Measurements from ENCODE around the gene PCDHGA8. TPM values are rescaled to one million over a fixed set of nuclear protein-coding genes. Genes with fewer than 3 reads are reported as not detected.

The PCDHGA8 gene
- total RNA-seq, 1 experiment from 2014 or later = 0.02 TPM

DNA sequence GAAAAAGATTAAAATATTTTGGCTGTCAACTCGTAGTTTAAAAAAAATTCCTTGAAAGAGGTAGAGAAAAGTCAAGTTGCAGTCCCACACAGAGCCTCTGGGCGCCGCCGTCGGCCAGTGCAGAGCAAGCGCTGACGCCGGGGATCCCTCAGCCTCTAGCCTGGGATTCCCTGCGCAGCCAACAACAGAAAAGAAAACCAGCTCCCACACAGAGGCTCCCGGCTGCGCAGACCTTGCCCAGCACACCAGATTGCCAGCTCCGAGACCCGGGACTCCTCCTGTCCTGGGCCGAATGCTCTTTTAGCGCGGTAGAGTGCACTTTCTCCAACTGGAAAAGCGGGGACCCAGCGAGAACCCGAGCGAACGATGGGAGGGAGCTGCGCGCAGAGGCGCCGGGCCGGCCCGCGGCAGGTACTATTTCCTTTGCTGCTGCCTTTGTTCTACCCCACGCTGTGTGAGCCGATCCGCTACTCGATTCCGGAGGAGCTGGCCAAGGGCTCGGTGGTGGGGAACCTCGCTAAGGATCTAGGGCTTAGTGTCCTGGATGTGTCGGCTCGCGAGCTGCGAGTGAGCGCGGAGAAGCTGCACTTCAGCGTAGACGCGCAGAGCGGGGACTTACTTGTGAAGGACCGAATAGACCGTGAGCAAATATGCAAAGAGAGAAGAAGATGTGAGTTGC lies 25.2 kb downstream of the PCDHGA8 start, which contains the start of gene PCDHGB7:
TSS of gene PCDHGB7 (plus strand) at position 184 of the 679 bp plus-strand sequence. CDS start at position 367, 183 bp downstream.

GRCh38 chr5:141420855-141421488 lies 28.5 kb downstream of the PCDHGA8 start, which contains the start of gene PCDHGA11:
TSS of gene PCDHGA11 (plus strand) at chr5:141421051. CDS start at chr5:141421228, 177 bp downstream.

GRCh38 chr5:141430332-141431113 lies 38.1 kb downstream of the PCDHGA8 start, which contains the start of gene PCDHGA12:
TSS of gene PCDHGA12 (plus strand) at chr5:141430507. CDS start at chr5:141430760, 253 bp downstream.

Other genes starting within 250 kb of the PCDHGA8 start
- 0.85 to 1.3 TPM (median 1.1 TPM) in 5 replicates for gene PCDHB6, start 242.6 kb upstream of the PCDHGA8 start, total RNA-seq (2022; extraction: Qiagen RNA extraction; ENCODE audit: low read depth)
- not detected in 5 replicates for gene PCDHB7, start 220.0 kb upstream of the PCDHGA8 start, total RNA-seq (2022; extraction: Qiagen RNA extraction; ENCODE audit: low read depth)
- 0.24 to 0.35 TPM (median 0.29 TPM) in 5 replicates for gene PCDHB8, start 214.8 kb upstream of the PCDHGA8 start, total RNA-seq (2022; extraction: Qiagen RNA extraction; ENCODE audit: low read depth)
- 0.04 to 0.19 TPM (median 0.06 TPM) in 5 replicates for gene PCDHB16, start 210.2 kb upstream of the PCDHGA8 start, total RNA-seq (2022; extraction: Qiagen RNA extraction; ENCODE audit: low read depth)
- 0.05 to 0.12 TPM in 2 of 5 replicates, not detected in the others for gene PCDHB9, start 205.5 kb upstream of the PCDHGA8 start, total RNA-seq (2022; extraction: Qiagen RNA extraction; ENCODE audit: low read depth)
- gene PCDHB10, start 200.3 kb upstream of the PCDHGA8 start, total RNA-seq (2022; extraction: Qiagen RNA extraction; ENCODE audit: low read depth) = 0.04 to 0.06 TPM (median 0.05 TPM) in 3 of 5 replicates, not detected in the others
- gene PCDHB11, start 193.0 kb upstream of the PCDHGA8 start, total RNA-seq (2022; extraction: Qiagen RNA extraction; ENCODE audit: low read depth) = 0.07 to 0.12 TPM (median 0.11 TPM) in 3 of 5 replicates, not detected in the others
- gene PCDHB12, start 183.9 kb upstream of the PCDHGA8 start, total RNA-seq (2022; extraction: Qiagen RNA extraction; ENCODE audit: low read depth) = 0.02 TPM in 1 of 5 replicates, not detected in the others
- 0.05 to 0.09 TPM (median 0.06 TPM) in 5 replicates for gene PCDHB13, start 178.7 kb upstream of the PCDHGA8 start, total RNA-seq (2022; extraction: Qiagen RNA extraction; ENCODE audit: low read depth)
- 0.05 to 0.15 TPM (median 0.08 TPM) in 5 replicates for gene PCDHB14, start 169.3 kb upstream of the PCDHGA8 start, total RNA-seq (2022; extraction: Qiagen RNA extraction; ENCODE audit: low read depth)
- gene PCDHB15, start 147.2 kb upstream of the PCDHGA8 start, total RNA-seq (2022; extraction: Qiagen RNA extraction; ENCODE audit: low read depth) = 0.05 to 0.06 TPM in 2 of 5 replicates, not detected in the others
- not detected in 5 replicates for gene SLC25A2, start 88.6 kb upstream of the PCDHGA8 start, total RNA-seq (2022; extraction: Qiagen RNA extraction; ENCODE audit: low read depth)
- gene TAF7, start 71.8 kb upstream of the PCDHGA8 start, total RNA-seq (2022; extraction: Qiagen RNA extraction; ENCODE audit: low read depth) = 67.8 to 84.2 TPM (median 73.3 TPM) in 5 replicates
- gene PCDHGA1, start 62.1 kb upstream of the PCDHGA8 start, total RNA-seq (2022; extraction: Qiagen RNA extraction; ENCODE audit: low read depth) = 0.37 to 0.48 TPM (median 0.40 TPM) in 5 replicates
- 0.66 to 0.87 TPM (median 0.76 TPM) in 5 replicates for gene PCDHGA2, start 53.9 kb upstream of the PCDHGA8 start, total RNA-seq (2022; extraction: Qiagen RNA extraction; ENCODE audit: low read depth)
- 0.02 to 0.04 TPM (median 0.03 TPM) in 3 of 5 replicates, not detected in the others for gene PCDHGA3, start 48.8 kb upstream of the PCDHGA8 start, total RNA-seq (2022; extraction: Qiagen RNA extraction; ENCODE audit: low read depth)
- gene PCDHGB1, start 42.5 kb upstream of the PCDHGA8 start, total RNA-seq (2022; extraction: Qiagen RNA extraction; ENCODE audit: low read depth) = 1.6 to 2.1 TPM (median 1.8 TPM) in 5 replicates
- gene PCDHGA4, start 37.6 kb upstream of the PCDHGA8 start, total RNA-seq (2022; extraction: Qiagen RNA extraction; ENCODE audit: low read depth) = 0.09 to 0.17 TPM (median 0.14 TPM) in 5 replicates
- 0.09 to 0.20 TPM (median 0.14 TPM) in 4 of 5 replicates, not detected in the other for gene PCDHGB2, start 32.6 kb upstream of the PCDHGA8 start, total RNA-seq (2022; extraction: Qiagen RNA extraction; ENCODE audit: low read depth)
- gene PCDHGA5, start 28.5 kb upstream of the PCDHGA8 start, total RNA-seq (2022; extraction: Qiagen RNA extraction; ENCODE audit: low read depth) = 0.07 to 0.22 TPM (median 0.18 TPM) in 5 replicates
- gene PCDHGB3, start 22.4 kb upstream of the PCDHGA8 start, total RNA-seq (2022; extraction: Qiagen RNA extraction; ENCODE audit: low read depth) = 0.19 to 0.37 TPM (median 0.31 TPM) in 5 replicates
- 0.19 to 0.39 TPM (median 0.26 TPM) in 5 replicates for gene PCDHGA6, start 18.7 kb upstream of the PCDHGA8 start, total RNA-seq (2022; extraction: Qiagen RNA extraction; ENCODE audit: low read depth)
- gene PCDHGA7, start 9.9 kb upstream of the PCDHGA8 start, total RNA-seq (2022; extraction: Qiagen RNA extraction; ENCODE audit: low read depth) = 0.84 to 1.3 TPM (median 1.1 TPM) in 5 replicates
- gene PCDHGB4, start 4.9 kb upstream of the PCDHGA8 start, total RNA-seq (2022; extraction: Qiagen RNA extraction; ENCODE audit: low read depth) = 0.77 to 1.0 TPM (median 0.88 TPM) in 5 replicates
- 2.3 to 2.7 TPM (median 2.6 TPM) in 5 replicates for gene PCDHGB5, start 5.3 kb downstream of the PCDHGA8 start, total RNA-seq (2022; extraction: Qiagen RNA extraction; ENCODE audit: low read depth)
- 0.04 to 0.09 TPM (median 0.06 TPM) in 4 of 5 replicates, not detected in the other for gene PCDHGA9, start 10.1 kb downstream of the PCDHGA8 start, total RNA-seq (2022; extraction: Qiagen RNA extraction; ENCODE audit: low read depth)
- 0.09 to 0.23 TPM (median 0.13 TPM) in 5 replicates for gene PCDHGB6, start 15.4 kb downstream of the PCDHGA8 start, total RNA-seq (2022; extraction: Qiagen RNA extraction; ENCODE audit: low read depth)
- gene PCDHGA10, start 20.4 kb downstream of the PCDHGA8 start, total RNA-seq (2022; extraction: Qiagen RNA extraction; ENCODE audit: low read depth) = 0.03 TPM in 1 of 5 replicates, not detected in the others
- gene PCDHGB7, start 25.0 kb downstream of the PCDHGA8 start, total RNA-seq (2022; extraction: Qiagen RNA extraction; ENCODE audit: low read depth) = 0.06 to 0.08 TPM (median 0.06 TPM) in 4 of 5 replicates, not detected in the other
- not detected in 5 replicates for gene PCDHGA11, start 28.4 kb downstream of the PCDHGA8 start, total RNA-seq (2022; extraction: Qiagen RNA extraction; ENCODE audit: low read depth)
- gene PCDHGA12, start 37.9 kb downstream of the PCDHGA8 start, total RNA-seq (2022; extraction: Qiagen RNA extraction; ENCODE audit: low read depth) = 0.02 to 0.03 TPM in 2 of 5 replicates, not detected in the others
- gene PCDHGC3, start 83.3 kb downstream of the PCDHGA8 start, total RNA-seq (2022; extraction: Qiagen RNA extraction; ENCODE audit: low read depth) = 5.7 to 7.4 TPM (median 6.8 TPM) in 5 replicates
- gene PCDHGC4, start 92.4 kb downstream of the PCDHGA8 start, total RNA-seq (2022; extraction: Qiagen RNA extraction; ENCODE audit: low read depth) = not detected in 5 replicates
- 0.05 TPM in 1 of 5 replicates, not detected in the others for gene PCDHGC5, start 96.4 kb downstream of the PCDHGA8 start, total RNA-seq (2022; extraction: Qiagen RNA extraction; ENCODE audit: low read depth)
- gene DIAPH1, start 226.4 kb downstream of the PCDHGA8 start, total RNA-seq (2022; extraction: Qiagen RNA extraction; ENCODE audit: low read depth) = 102 to 110 TPM (median 107 TPM) in 5 replicates
- 44.8 to 53.9 TPM (median 50.6 TPM) in 5 replicates for gene HDAC3, start 244.2 kb downstream of the PCDHGA8 start, total RNA-seq (2022; extraction: Qiagen RNA extraction; ENCODE audit: low read depth)
- gene RELL2, start 244.4 kb downstream of the PCDHGA8 start, total RNA-seq (2022; extraction: Qiagen RNA extraction; ENCODE audit: low read depth) = 3.5 to 5.7 TPM (median 4.0 TPM) in 5 replicates